Measurements from ENCODE around the gene GSTM5. TPM values are rescaled to one million over a fixed set of nuclear protein-coding genes. Genes with fewer than 3 reads are reported as not detected.
"Not testable (repeated sequence)": the region's sequence is repeated elsewhere in the genome, so short reads cannot be mapped to it uniquely, and the experiment has no call there.

Gene GSTM5
- total RNA-seq, result 1 to 10 TPM in 3 of 4 donors, under 1 TPM in 1; 0.23 to 2.2 (median 1.5) TPM

- intact Hi-C loops (cut with DNase I; ENCODE audit: low total_unique reads); H3K4me3 ChIP-seq (ENCODE audit: low read depth, poor library complexity, severe bottlenecking): not testable (repeated sequence)
- WGBS, 2 donors, result 41 to 55% methylated on average over 13 to 15 of the region's 33 CpGs
- DNase-seq (ENCODE audit: low spot score in 2 of 2), result peak in 1 of 2 donors; percentile 12
Observed at GRCh38 chr1:109711593-109712320, at the start of gene GSTM5. TSS of gene GSTM5 (plus strand) at chr1:109712251. CDS start at chr1:109712313, 62 bp downstream.

GRCh38 chr1:109664671-109665070, 47.4 kb upstream of the GSTM5 start:
- WGBS, 2 donors, result 48 to 88% methylated on average over 1 of the region's 1 CpG
- no peak for TF ChIP-seq POLR2A (IDR thresholded peaks at IDR 0.05)
- TF ChIP-seq, protein P1, sequence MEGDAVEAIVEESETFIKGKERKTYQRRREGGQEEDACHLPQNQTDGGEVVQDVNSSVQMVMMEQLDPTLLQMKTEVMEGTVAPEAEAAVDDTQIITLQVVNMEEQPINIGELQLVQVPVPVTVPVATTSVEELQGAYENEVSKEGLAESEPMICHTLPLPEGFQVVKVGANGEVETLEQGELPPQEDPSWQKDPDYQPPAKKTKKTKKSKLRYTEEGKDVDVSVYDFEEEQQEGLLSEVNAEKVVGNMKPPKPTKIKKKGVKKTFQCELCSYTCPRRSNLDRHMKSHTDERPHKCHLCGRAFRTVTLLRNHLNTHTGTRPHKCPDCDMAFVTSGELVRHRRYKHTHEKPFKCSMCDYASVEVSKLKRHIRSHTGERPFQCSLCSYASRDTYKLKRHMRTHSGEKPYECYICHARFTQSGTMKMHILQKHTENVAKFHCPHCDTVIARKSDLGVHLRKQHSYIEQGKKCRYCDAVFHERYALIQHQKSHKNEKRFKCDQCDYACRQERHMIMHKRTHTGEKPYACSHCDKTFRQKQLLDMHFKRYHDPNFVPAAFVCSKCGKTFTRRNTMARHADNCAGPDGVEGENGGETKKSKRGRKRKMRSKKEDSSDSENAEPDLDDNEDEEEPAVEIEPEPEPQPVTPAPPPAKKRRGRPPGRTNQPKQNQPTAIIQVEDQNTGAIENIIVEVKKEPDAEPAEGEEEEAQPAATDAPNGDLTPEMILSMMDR (IDR thresholded peaks at IDR 0.05), result no peak
- no peak for DNase-seq (ENCODE audit: low spot score in 2 of 2)

DNA sequence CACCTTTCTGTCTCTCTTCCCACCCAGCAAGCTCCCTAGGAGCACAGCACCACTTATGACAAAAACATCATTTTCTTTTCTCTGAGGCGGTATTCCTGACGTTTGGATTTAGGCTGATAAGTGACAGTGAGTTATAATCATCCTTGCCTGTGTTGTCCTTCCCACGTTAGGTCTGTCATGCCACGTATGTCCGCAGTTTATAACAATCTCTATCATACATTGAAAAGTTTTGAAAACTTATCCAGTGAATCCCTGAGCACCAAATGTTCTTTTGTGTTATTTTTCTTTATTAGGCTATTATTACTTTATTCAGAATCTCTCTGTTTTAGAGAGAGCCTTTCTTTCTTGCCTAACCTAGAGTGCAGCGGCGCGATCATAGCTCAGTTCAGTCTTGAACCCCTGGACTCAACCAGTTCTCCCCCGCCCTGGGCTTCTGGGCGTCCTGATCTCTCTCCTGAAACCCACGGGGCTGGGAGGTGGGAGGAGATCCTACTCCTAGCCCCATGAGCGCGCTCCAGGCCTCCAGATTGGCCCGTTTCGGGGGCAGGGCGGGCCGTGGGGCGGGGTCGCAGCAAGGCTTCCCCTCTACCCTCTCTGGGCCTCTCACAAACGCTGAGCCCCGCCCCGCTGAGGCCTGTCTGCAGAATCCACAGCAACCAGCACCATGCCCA, 44.5 kb upstream of the GSTM5 start, which contains the start of gene GSTM2:
GSTM2 (plus strand) TSS at position 606 of the 671 bp plus-strand sequence; CDS start at position 665, 59 bp downstream.
- no peak for TF ChIP-seq POLR2A (IDR thresholded peaks at IDR 0.05)
- intact Hi-C loops (cut with DNase I; ENCODE audit: low total_unique reads), result no loop called here
- WGBS, 2 donors, result 6 to 9% methylated on average over 22 of the region's 22 CpGs
- peak; percentile 93 to 99 for DNase-seq (ENCODE audit: low spot score in 2 of 2)
- H3K4me3 ChIP-seq (ENCODE audit: low read depth, poor library complexity, severe bottlenecking), result peak within 1 kb of the TSS; percentile 14

More at GRCh38 chr1:109664671-109665070, 47.4 kb upstream of the GSTM5 start:
- H3K4me3 ChIP-seq (ENCODE audit: low read depth, poor library complexity, severe bottlenecking), result no peak overlapping the region
- intact Hi-C loops (cut with DNase I; ENCODE audit: low total_unique reads), result no loop called here

DNA sequence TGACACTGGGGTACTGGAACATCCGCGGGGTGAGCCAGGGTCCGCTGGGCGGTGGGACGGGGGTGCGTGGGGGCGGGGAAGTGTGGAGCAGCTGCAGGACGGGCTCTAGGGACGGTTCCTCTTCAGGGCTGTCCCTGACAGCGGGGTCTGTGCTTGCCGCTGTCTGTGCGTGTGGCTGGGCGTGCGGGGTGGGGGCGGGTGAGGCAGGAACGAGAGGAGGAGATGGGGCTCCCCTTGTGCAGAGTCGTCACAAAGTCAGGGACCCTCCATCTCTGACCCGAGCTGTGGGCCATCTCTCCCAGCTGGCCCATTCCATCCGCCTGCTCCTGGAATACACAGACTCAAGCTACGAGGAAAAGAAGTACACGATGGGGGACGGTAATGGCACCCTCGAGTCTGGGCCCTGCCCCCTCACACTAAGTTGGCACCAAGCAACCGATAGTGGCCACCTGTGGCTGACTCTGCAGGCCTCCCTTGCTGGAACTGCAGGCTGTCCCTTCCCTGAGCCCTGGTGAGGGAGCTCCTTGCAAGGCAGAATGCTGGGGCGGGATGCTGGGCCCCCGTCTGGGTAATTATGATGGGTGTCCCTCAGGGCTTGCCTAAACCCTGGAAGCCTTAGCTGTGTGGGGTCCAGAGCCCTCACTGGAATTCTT, 43.8 kb upstream of the GSTM5 start:
- intact Hi-C loops (cut with DNase I; ENCODE audit: low total_unique reads), result no loop called here
- peak overlapping the region; percentile 14 for H3K4me3 ChIP-seq (ENCODE audit: low read depth, poor library complexity, severe bottlenecking)
- no peak for TF ChIP-seq POLR2A (IDR thresholded peaks at IDR 0.05)
- TF ChIP-seq, protein P1 (IDR thresholded peaks at IDR 0.05), result no peak
- WGBS, 2 donors, result 4 to 5% methylated on average over 22 to 23 of the region's 26 CpGs
- peak in 1 of 2 donors; percentile 85 for DNase-seq (ENCODE audit: low spot score in 2 of 2)

DNA sequence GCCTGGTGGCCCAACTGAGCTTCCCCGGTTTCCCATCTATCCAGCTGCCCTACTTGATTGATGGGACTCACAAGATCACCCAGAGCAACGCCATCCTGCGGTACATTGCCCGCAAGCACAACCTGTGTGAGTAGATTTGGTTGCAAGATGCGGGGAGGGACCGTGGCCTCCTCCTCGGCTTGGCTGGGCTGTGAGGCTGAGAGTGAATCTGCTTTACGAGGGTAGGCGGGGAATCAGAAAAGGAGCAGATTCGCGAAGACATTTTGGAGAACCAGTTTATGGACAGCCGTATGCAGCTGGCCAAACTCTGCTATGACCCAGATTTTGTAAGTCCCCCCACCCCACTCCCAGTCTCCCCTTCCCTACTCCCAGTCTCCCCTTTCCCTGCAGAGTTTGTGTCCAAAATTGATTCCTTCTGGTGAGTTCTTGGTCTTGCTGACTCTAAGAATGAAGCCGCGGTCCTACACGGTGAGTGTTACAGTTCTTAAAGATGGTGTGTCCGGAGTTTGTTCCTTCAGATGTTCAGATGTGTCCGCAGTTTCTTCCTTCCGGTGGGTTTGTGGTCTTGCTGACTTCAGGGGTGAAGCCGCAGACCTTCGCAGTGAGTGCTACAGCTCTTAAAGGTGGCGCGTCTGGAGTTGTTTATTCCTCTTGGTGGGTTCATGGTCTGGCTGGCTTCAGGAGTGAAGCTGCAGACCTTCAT, 42.7 kb upstream of the GSTM5 start:
- DNase-seq (ENCODE audit: low spot score in 2 of 2), result no peak
- no peak overlapping the region for H3K4me3 ChIP-seq (ENCODE audit: low read depth, poor library complexity, severe bottlenecking)
- intact Hi-C loops (cut with DNase I; ENCODE audit: low total_unique reads), result no loop called here
- 94 to 97% methylated on average over 21 to 22 of the region's 22 CpGs for WGBS, 2 donors
- TF ChIP-seq, protein P1 (IDR thresholded peaks at IDR 0.05), result no peak
- no peak for TF ChIP-seq POLR2A (IDR thresholded peaks at IDR 0.05)

DNA sequence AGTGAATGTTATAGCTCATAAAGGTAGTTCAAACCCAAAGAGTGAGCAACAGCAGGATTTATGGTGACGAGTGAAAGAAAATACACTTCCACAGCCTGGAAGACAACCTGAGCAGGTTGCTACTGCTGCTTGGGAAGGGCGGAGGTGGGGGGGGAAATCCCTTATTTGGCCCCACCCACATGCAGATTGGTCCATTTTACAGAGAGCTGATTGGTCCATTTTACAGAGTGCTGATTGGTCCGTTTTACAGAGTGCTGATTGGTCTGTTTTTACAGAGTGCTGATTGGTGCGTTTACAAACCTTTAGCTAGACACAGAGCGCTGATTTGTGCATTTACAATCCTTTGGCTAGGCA, 42.1 kb upstream of the GSTM5 start:
- DNase-seq (ENCODE audit: low spot score in 2 of 2); H3K4me3 ChIP-seq (ENCODE audit: low read depth, poor library complexity, severe bottlenecking); intact Hi-C loops (cut with DNase I; ENCODE audit: low total_unique reads): not testable (repeated sequence)
- WGBS, 2 donors, result 95 to 96% methylated on average over 4 to 5 of the region's 5 CpGs
